GM23338 (cell line): ENCODE data around the gene ENOX1. TPM values are rescaled to one million over a fixed set of nuclear protein-coding genes. Genes with fewer than 3 reads are reported as not detected.

Experiments
- ATAC-seq: fragments of 200-7000 bp; cut with Tn5 transposase; 3 replicates; pipeline ENCODE4 v1.9.1; 2020
- DNase-seq: peaks from one replicate; pipeline ENCODE4 v3.0.0-alpha.2; 2015; ENCODE audit warnings: low spot score
- H2AFZ ChIP-seq: fragments of 200-600 bp; sonication (generic); 2 replicates; pipeline ENCODE4 v1.8.0; 2016; ENCODE audit warnings: antibody characterized with exemption, mild to moderate bottlenecking, moderate library complexity
- H3F3A ChIP-seq: fragments of 200-600 bp; sonication (generic); replicated peaks from 2 replicates; pipeline ENCODE4 v1.8.0; 2017; ENCODE audit warnings: antibody characterized with exemption, mixed run types, low read depth
- H3K27ac ChIP-seq: fragments of 200-600 bp; sonication (generic); 2 replicates; pipeline ENCODE4 v1.6.1; 2016; ENCODE audit warnings: low read depth
- H3K27me3 ChIP-seq: fragments of 200-600 bp; sonication (generic); 2 replicates; pipeline ENCODE4 v1.8.0; 2016; ENCODE audit warnings: mild to moderate bottlenecking, mixed run types, moderate library complexity; ENCODE audit not compliant: insufficient read depth
- H3K36me3 ChIP-seq: fragments of 200-600 bp; sonication (generic); 2 replicates; pipeline ENCODE4 v1.8.0; 2016; ENCODE audit warnings: mild to moderate bottlenecking; ENCODE audit not compliant: insufficient read depth
- H3K4me1 ChIP-seq: fragments of 200-600 bp; sonication (generic); 2 replicates; pipeline ENCODE4 v1.8.0; 2016; ENCODE audit warnings: mild to moderate bottlenecking, moderate library complexity; ENCODE audit not compliant: insufficient read depth
- H3K4me2 ChIP-seq: fragments of 200-600 bp; sonication (generic); 2 replicates; pipeline ENCODE4 v1.7.1; 2017; ENCODE audit warnings: mixed run types
- H3K4me3 ChIP-seq: fragments of 200-600 bp; sonication (generic); 2 replicates; pipeline ENCODE4 v1.6.1; 2016; ENCODE audit warnings: mixed run types
- H3K79me2 ChIP-seq: fragments of 200-600 bp; sonication (generic); replicated peaks from 2 replicates; pipeline ENCODE4 v1.8.0; 2017; ENCODE audit warnings: mild to moderate bottlenecking; ENCODE audit not compliant: insufficient read depth
- H3K9me2 ChIP-seq: fragments of 200-600 bp; sonication (generic); 2 replicates; pipeline ENCODE4 v1.8.0; 2017; ENCODE audit not compliant: insufficient read depth
- H4K20me1 ChIP-seq: fragments of 200-600 bp; sonication (generic); replicated peaks from 2 replicates; pipeline ENCODE4 v1.8.0; 2017; ENCODE audit warnings: mild to moderate bottlenecking; ENCODE audit not compliant: insufficient read depth
- H3K27ac Mint-ChIP-seq: 2 replicates; pipeline ENCODE4 v1.8.0; 2020; ENCODE audit warnings: inconsistent platforms, mild to moderate bottlenecking, moderate library complexity, mixed read lengths
- H3K27me3 Mint-ChIP-seq: 3 replicates; pipeline ENCODE4 v1.8.0; 2022; ENCODE audit warnings: low read depth, mild to moderate bottlenecking, moderate library complexity, mixed read lengths, inconsistent platforms; ENCODE audit not compliant: insufficient read depth, poor library complexity
- H3K36me3 Mint-ChIP-seq: 3 replicates; pipeline ENCODE4 v1.8.0; 2021; ENCODE audit warnings: low read depth, mild to moderate bottlenecking, inconsistent platforms, moderate library complexity, mixed read lengths
- H3K4me1 Mint-ChIP-seq: 3 replicates; pipeline ENCODE4 v1.8.0; 2020; ENCODE audit warnings: mild to moderate bottlenecking, inconsistent platforms, mixed read lengths
- H3K4me3 Mint-ChIP-seq: 3 replicates; pipeline ENCODE4 v1.8.0; 2021; ENCODE audit warnings: moderate library complexity, mild to moderate bottlenecking, inconsistent platforms, mixed read lengths
- H3K9me3 Mint-ChIP-seq: 3 replicates; pipeline ENCODE4 v1.8.0; 2020; ENCODE audit warnings: moderate library complexity, mild to moderate bottlenecking, inconsistent platforms, mixed read lengths
- CREB1 ChIP-seq: fragments of 250-450 bp; sonication (Bioruptor Pico); IDR thresholded peaks from 2 replicates; pipeline ENCODE4 v1.5.0; 2020; ENCODE audit warnings: low read depth, mild to moderate bottlenecking, moderate library complexity
- EZH2 ChIP-seq: fragments of 200-600 bp; sonication (generic); IDR thresholded peaks from one replicate; pipeline ENCODE4 v1.8.0; 2017; ENCODE audit warnings: antibody characterized with exemption, mild to moderate bottlenecking, low read depth; ENCODE audit not compliant: unreplicated experiment
- EZH2phosphoT487 ChIP-seq: fragments of 200-600 bp; sonication (generic); IDR thresholded peaks from one replicate; pipeline ENCODE4 v1.8.1; 2018; ENCODE audit warnings: antibody characterized with exemption; ENCODE audit not compliant: unreplicated experiment
- JUNB ChIP-seq: IDR thresholded peaks from one replicate; pipeline ENCODE4 v1.6.1; 2016; ENCODE audit warnings: antibody characterized with exemption; ENCODE audit not compliant: unreplicated experiment
- NANOG ChIP-seq: IDR thresholded peaks from 2 replicates; pipeline ENCODE4 v1.6.1; 2016; ENCODE audit warnings: antibody characterized with exemption, borderline replicate concordance
- POLR2AphosphoS5 ChIP-seq: IDR thresholded peaks from 2 replicates; pipeline ENCODE4 v1.6.1; 2016; ENCODE audit warnings: antibody characterized with exemption, low read depth
- STAT1 ChIP-seq: IDR thresholded peaks from one replicate; pipeline ENCODE4 v1.6.1; 2016; ENCODE audit warnings: antibody characterized with exemption; ENCODE audit not compliant: unreplicated experiment
- ZNF114 ChIP-seq: fragments of 250-450 bp; sonication (Bioruptor Pico); IDR thresholded peaks from 2 replicates; pipeline ENCODE4 v1.5.0; 2020; ENCODE audit warnings: mild to moderate bottlenecking, moderate library complexity
- ZNF331 ChIP-seq: fragments of 250-450 bp; sonication (Bioruptor Pico); IDR thresholded peaks from 2 replicates; pipeline ENCODE4 v1.5.0; 2020; ENCODE audit warnings: low read depth, mild to moderate bottlenecking, moderate library complexity
- polyA plus RNA-seq: library from polyadenylated mRNA; unstranded; fragments of >200 nt; fragmentation: Nextera tagmentation; extraction: Ambion mirVana; gene quantifications from 2 replicates; pipeline ENCODE4 v1.2.1, GENCODE V29; 2016
- total RNA-seq: library from RNA; depleted of rRNA; stranded (reverse); fragments of >200 nt; shearing (Covaris generic); gene quantifications from 2 replicates; pipeline ENCODE4 v1.2.3, GENCODE V29; 2014
- TF ChIP-seq, protein P1 (sequence below), 2 experiments: fragments of 200-600 bp in 1 of 2; sonication (generic) in 1 of 2; conservative IDR thresholded peaks; 2 replicates each; pipeline versions ENCODE4 v1.5.1 to v1.6.1; 2016 to 2017; ENCODE audit warnings: antibody characterized with exemption in 2 of 2, low read depth in 2 of 2, mild to moderate bottlenecking in 2 of 2, moderate library complexity in 1 of 2
- TF ChIP-seq, protein P2 (sequence below): IDR thresholded peaks from 2 replicates; pipeline ENCODE4 v1.6.1; 2016; ENCODE audit warnings: antibody characterized with exemption
- TF ChIP-seq, protein P3 (sequence below): IDR thresholded peaks from one replicate; pipeline ENCODE4 v1.6.1; 2018; ENCODE audit warnings: antibody characterized with exemption; ENCODE audit not compliant: unreplicated experiment

Gene ENOX1
- total and polyA plus RNA-seq, 2 experiments from 2014 or later, result 0.66 to 0.81 TPM

DNA sequence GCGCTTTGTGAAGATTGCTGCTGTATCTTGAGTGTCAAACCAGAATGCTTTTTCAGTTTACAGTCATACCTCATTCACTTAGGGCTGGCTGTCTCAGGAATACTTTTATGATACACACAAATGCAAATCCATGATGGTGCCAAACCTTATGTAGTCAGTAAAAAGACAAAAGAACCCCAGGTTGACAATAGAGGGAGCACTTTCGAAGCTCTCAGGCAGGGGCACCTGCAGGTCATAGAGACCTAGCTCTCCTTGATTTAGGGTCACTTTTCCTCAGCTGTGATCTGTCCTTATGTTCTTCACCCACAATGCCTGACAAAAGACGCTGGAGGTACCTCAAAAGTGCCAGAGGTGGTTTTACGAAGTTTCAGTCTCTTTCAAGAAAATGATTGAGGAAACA lies 591.2 kb downstream of the ENOX1 start:
- H3K9me3 Mint-ChIP-seq, result no peaks in the 10 kb centered on the region
- no peak overlapping the region for H3K4me2 ChIP-seq
- peaks cover 6% of the 10 kb centered on the region; the same call in 1 of the 2 replicates for H3K9me2 ChIP-seq
- TF ChIP-seq CREB1 (CRISPR knock-in tag), result no peak
- TF ChIP-seq, protein P1, sequence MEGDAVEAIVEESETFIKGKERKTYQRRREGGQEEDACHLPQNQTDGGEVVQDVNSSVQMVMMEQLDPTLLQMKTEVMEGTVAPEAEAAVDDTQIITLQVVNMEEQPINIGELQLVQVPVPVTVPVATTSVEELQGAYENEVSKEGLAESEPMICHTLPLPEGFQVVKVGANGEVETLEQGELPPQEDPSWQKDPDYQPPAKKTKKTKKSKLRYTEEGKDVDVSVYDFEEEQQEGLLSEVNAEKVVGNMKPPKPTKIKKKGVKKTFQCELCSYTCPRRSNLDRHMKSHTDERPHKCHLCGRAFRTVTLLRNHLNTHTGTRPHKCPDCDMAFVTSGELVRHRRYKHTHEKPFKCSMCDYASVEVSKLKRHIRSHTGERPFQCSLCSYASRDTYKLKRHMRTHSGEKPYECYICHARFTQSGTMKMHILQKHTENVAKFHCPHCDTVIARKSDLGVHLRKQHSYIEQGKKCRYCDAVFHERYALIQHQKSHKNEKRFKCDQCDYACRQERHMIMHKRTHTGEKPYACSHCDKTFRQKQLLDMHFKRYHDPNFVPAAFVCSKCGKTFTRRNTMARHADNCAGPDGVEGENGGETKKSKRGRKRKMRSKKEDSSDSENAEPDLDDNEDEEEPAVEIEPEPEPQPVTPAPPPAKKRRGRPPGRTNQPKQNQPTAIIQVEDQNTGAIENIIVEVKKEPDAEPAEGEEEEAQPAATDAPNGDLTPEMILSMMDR (conservative IDR thresholded peaks at IDR 0.05; ENCODE audit: low read depth in 2 of 2), result peak; percentile 30 to 60; a peak in 3 of 4 replicates
- H3K4me3 Mint-ChIP-seq, result no peak overlapping the region
- no peaks in the 10 kb centered on the region for H3K36me3 Mint-ChIP-seq
- H3K4me3 ChIP-seq, result no peak overlapping the region
- H3K36me3 ChIP-seq, result no peaks in the 10 kb centered on the region
- H4K20me1 ChIP-seq, result no peaks in the 10 kb centered on the region
- H3K27ac ChIP-seq, result no peak overlapping the region
- DNase-seq (peak; percentile 43), ATAC-seq (peak; percentile 64; the same call in 2 of the 3 replicates)
- no peak overlapping the region for H3K27ac Mint-ChIP-seq
- H2AFZ ChIP-seq, result no peak overlapping the region
- H3K4me1 ChIP-seq, result no peaks in the 10 kb centered on the region
- H3F3A ChIP-seq, result no peaks in the 10 kb centered on the region
- H3K4me1 Mint-ChIP-seq, result no peaks in the 10 kb centered on the region
- H3K27me3 ChIP-seq, result no peaks in the 10 kb centered on the region
- no peaks in the 10 kb centered on the region for H3K79me2 ChIP-seq
- H3K27me3 Mint-ChIP-seq, result no peaks in the 10 kb centered on the region

DNA sequence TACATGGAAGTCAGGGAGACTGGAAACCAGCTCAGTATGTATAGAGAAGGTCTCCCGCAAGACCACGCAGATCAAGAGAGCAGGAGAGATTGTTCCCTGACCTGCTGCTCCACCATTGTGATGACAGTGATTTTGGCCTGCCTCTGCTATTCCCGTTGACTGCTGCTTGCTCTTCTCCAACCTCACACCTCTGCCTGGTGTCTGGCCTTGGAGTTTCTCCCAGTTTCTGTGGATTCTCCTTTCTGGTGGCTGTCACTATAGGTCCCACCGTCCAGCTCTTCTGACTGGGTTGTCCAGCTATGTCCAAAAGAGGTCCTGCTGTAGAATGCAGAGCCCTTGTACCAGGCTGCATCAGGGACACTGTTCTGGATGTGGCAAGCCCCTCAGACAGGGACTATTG lies 591.7 kb downstream of the ENOX1 start:
- H3K4me1 ChIP-seq, result no peaks in the 10 kb centered on the region
- H3K4me1 Mint-ChIP-seq, result no peaks in the 10 kb centered on the region
- TF ChIP-seq ZNF331 (no peak), NANOG (no peak), JUNB (no peak), ZNF114 (no peak), POLR2AphosphoS5 (no peak), EZH2 (no peak), EZH2phosphoT487 (no peak), STAT1 (no peak)
- TF ChIP-seq, protein P2, sequence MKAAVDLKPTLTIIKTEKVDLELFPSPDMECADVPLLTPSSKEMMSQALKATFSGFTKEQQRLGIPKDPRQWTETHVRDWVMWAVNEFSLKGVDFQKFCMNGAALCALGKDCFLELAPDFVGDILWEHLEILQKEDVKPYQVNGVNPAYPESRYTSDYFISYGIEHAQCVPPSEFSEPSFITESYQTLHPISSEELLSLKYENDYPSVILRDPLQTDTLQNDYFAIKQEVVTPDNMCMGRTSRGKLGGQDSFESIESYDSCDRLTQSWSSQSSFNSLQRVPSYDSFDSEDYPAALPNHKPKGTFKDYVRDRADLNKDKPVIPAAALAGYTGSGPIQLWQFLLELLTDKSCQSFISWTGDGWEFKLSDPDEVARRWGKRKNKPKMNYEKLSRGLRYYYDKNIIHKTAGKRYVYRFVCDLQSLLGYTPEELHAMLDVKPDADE, result no peak
- TF ChIP-seq, protein P1 (conservative IDR thresholded peaks at IDR 0.05; ENCODE audit: low read depth in 2 of 2), result no peak
- TF ChIP-seq, protein P3, sequence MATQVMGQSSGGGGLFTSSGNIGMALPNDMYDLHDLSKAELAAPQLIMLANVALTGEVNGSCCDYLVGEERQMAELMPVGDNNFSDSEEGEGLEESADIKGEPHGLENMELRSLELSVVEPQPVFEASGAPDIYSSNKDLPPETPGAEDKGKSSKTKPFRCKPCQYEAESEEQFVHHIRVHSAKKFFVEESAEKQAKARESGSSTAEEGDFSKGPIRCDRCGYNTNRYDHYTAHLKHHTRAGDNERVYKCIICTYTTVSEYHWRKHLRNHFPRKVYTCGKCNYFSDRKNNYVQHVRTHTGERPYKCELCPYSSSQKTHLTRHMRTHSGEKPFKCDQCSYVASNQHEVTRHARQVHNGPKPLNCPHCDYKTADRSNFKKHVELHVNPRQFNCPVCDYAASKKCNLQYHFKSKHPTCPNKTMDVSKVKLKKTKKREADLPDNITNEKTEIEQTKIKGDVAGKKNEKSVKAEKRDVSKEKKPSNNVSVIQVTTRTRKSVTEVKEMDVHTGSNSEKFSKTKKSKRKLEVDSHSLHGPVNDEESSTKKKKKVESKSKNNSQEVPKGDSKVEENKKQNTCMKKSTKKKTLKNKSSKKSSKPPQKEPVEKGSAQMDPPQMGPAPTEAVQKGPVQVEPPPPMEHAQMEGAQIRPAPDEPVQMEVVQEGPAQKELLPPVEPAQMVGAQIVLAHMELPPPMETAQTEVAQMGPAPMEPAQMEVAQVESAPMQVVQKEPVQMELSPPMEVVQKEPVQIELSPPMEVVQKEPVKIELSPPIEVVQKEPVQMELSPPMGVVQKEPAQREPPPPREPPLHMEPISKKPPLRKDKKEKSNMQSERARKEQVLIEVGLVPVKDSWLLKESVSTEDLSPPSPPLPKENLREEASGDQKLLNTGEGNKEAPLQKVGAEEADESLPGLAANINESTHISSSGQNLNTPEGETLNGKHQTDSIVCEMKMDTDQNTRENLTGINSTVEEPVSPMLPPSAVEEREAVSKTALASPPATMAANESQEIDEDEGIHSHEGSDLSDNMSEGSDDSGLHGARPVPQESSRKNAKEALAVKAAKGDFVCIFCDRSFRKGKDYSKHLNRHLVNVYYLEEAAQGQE, result no peak

More for the DNA sequence above, 591.7 kb downstream of the ENOX1 start:
- no peak overlapping the region for H3K4me2 ChIP-seq
- no peaks in the 10 kb centered on the region for H3F3A ChIP-seq
- Mint-ChIP-seq H3K4me3 (no peak overlapping the region), H3K9me3 (no peaks in the 10 kb centered on the region), H3K36me3 (no peaks in the 10 kb centered on the region), H3K27ac (no peak overlapping the region), H3K27me3 (no peaks in the 10 kb centered on the region)
- H3K79me2 ChIP-seq, result no peaks in the 10 kb centered on the region
- H3K9me2 ChIP-seq, result peaks cover 9% of the 10 kb centered on the region; the same call in 1 of the 2 replicates
- no peaks in the 10 kb centered on the region for H4K20me1 ChIP-seq
- ATAC-seq (no peak), DNase-seq (no peak)
- H2AFZ ChIP-seq, result no peak overlapping the region
- no peak overlapping the region for H3K4me3 ChIP-seq
- H3K27ac ChIP-seq, result no peak overlapping the region
- H3K36me3 ChIP-seq, result no peaks in the 10 kb centered on the region
- H3K27me3 ChIP-seq, result no peaks in the 10 kb centered on the region
